ENCODE data around the gene CERK. TPM values are rescaled to one million over a fixed set of nuclear protein-coding genes. Genes with fewer than 3 reads are reported as not detected.

The CERK gene
- total and polyA plus RNA-seq, 9 of the 15 experiments (the other 6 are each of a cell fraction or from before 2014, with no cell fraction given) = 1.1 to 14.9 (median 8.7) TPM

- POLR2A ChIA-PET = no interaction called here
- peaks cover 34% of the 10 kb centered on the region for H3K79me2 ChIP-seq (ENCODE audit: control insufficient read depth, insufficient read depth, low read length)
- intact Hi-C loops (cut with micrococcal nuclease) (no loop called here), in situ Hi-C loops (cut with MboI) (no loop called here)
- H3K4me3 ChIP-seq = no peak overlapping the region
- no peak overlapping the region for H3K4me2 ChIP-seq (ENCODE audit: insufficient read depth, low read length)
- no peak for DNase-seq (ENCODE audit: extremely low read depth in 1 of 4, low spot score in 3 of 4)
- no peaks in the 10 kb centered on the region for H3K9me3 ChIP-seq (replicated peaks; ENCODE audit: control insufficient read depth, insufficient read depth, low read depth, low read length)
- no peaks in the 10 kb centered on the region for H4K20me1 ChIP-seq (replicated peaks; ENCODE audit: control insufficient read depth, insufficient read depth, low read length)
- no peaks in the 10 kb centered on the region for H3K9me1 ChIP-seq (ENCODE audit: control insufficient read depth, insufficient read depth, low read length)
- no peaks in the 10 kb centered on the region for H3K27me3 ChIP-seq (ENCODE audit: control insufficient read depth in 2 of 2, insufficient read depth in 2 of 2, low read length in 2 of 2)
- no peaks in the 10 kb centered on the region; the same call in 2 of the 3 replicates for H3K36me3 ChIP-seq (ENCODE audit: control insufficient read depth, insufficient read depth, low read length)
- WGBS (ENCODE audit: insufficient coverage, low coverage, missing lambda C conversion rate) = 85% methylated on average over 8 of the region's 26 CpGs
- ATAC-seq = no peak
- no peak overlapping the region for H2AFZ ChIP-seq (ENCODE audit: low read depth, low read length)
- H3K27ac ChIP-seq (ENCODE audit: extremely low read depth, low read depth, low read length) = no peak overlapping the region; the same call in 2 of the 3 replicates
- peak overlapping the region in 1 of 2 experiments; percentile 17; a peak in 1 of 4 replicates for H3K9ac ChIP-seq (ENCODE audit: insufficient read depth in 1 of 2, low read depth in 2 of 2, low read length in 2 of 2)
- FAIRE-seq = no peak
- peaks cover 18 to 57% of the 10 kb centered on the region in 2 experiments for H3K4me1 ChIP-seq (replicated peaks in 1 of 2; ENCODE audit: control insufficient read depth in 2 of 2, insufficient read depth in 2 of 2, low read length in 2 of 2)
- CTCF ChIA-PET (ENCODE audit: low intra/inter-chr PET ratio) = no interaction called here
- BruUV-seq (replicated peaks) = no TSS peak
- TF ChIP-seq ZBTB9 (CRISPR knock-in tag; IDR thresholded peaks at IDR 0.05) (no peak), ZBTB17 (CRISPR knock-in tag; IDR thresholded peaks at IDR 0.05) (no peak), NFIX (CRISPR knock-in tag; IDR thresholded peaks at IDR 0.05; ENCODE audit: low read depth) (no peak), E2F5 (CRISPR knock-in tag; IDR thresholded peaks at IDR 0.05) (no peak)
Measured at GRCh38 chr22:46655861-46656608, 82.0 kb downstream of the CERK start.
